T-helper 17 cell (primary cell): ENCODE data around the gene FZD7. TPM values are rescaled to one million over a fixed set of nuclear protein-coding genes. Genes with fewer than 3 reads are reported as not detected.
A peak's percentile ranks its signal among the peaks of the same experiment; 100 is the strongest.

Experiments
- ATAC-seq: fragments of 150-1000 bp; cut with Tn5 transposase; 2 replicates; pipeline ENCODE4 v1.10.0; 2021; ENCODE audit warnings: mild to moderate bottlenecking, moderate library complexity
- DNase-seq, 3 donors: peaks; one replicate each; pipeline versions ENCODE4 v3.0.0 to v3.0.0-alpha.2; 2020 to 2021
- H3K9me3 ChIP-seq: one replicate; pipeline ENCODE4 v1.7.0; 2013; ENCODE audit warnings: low read length, mild to moderate bottlenecking; ENCODE audit not compliant: control insufficient read depth, poor library complexity, severe bottlenecking
- H3K27ac Mint-ChIP-seq: one replicate; pipeline ENCODE4 v1.8.0; 2022; ENCODE audit warnings: mild to moderate bottlenecking, moderate library complexity, mixed read lengths
- H3K27me3 Mint-ChIP-seq: one replicate; pipeline ENCODE4 v1.8.0; 2022; ENCODE audit warnings: mixed read lengths
- H3K36me3 Mint-ChIP-seq: one replicate; pipeline ENCODE4 v1.8.0; 2022; ENCODE audit warnings: low read depth, mixed read lengths
- H3K4me1 Mint-ChIP-seq: one replicate; pipeline ENCODE4 v1.8.0; 2022; ENCODE audit warnings: mild to moderate bottlenecking, mixed read lengths
- H3K4me3 Mint-ChIP-seq: one replicate; pipeline ENCODE4 v1.8.0; 2022; ENCODE audit warnings: mild to moderate bottlenecking, moderate library complexity, mixed read lengths
- total RNA-seq, 4 donors: library from RNA in 2 of 4; stranded (reverse) in 2 of 4; gene quantifications; one replicate each; pipeline ENCODE4 v1.2.3 and lab custom pipeline; 2022 to 2026

Gene FZD7
- total RNA-seq, 2 donors from 2014 or later, result 0.30 to 0.31 TPM

GRCh38 chr2:202035089-202035940 is 1.7 kb downstream of the FZD7 start:
- Mint-ChIP-seq H3K27ac (no peak overlapping the region), H3K36me3 (peaks cover 3% of the 10 kb centered on the region), H3K4me1 (peaks cover 15% of the 10 kb centered on the region), H3K27me3 (peaks cover 29% of the 10 kb centered on the region), H3K4me3 (no peak overlapping the region)
- peak in 2 of 3 donors; percentile 11 to 12 for DNase-seq
- H3K9me3 ChIP-seq, result no peaks in the 10 kb centered on the region
- no peak for ATAC-seq

GRCh38 chr2:202035941-202036372 is 2.3 kb downstream of the FZD7 start:
- no peaks in the 10 kb centered on the region for H3K9me3 ChIP-seq
- Mint-ChIP-seq H3K27me3 (peaks cover 36% of the 10 kb centered on the region), H3K4me3 (no peak overlapping the region), H3K36me3 (peaks cover 3% of the 10 kb centered on the region), H3K27ac (no peak overlapping the region), H3K4me1 (peaks cover 15% of the 10 kb centered on the region)
- no peak for ATAC-seq
- DNase-seq, result no peak

DNA sequence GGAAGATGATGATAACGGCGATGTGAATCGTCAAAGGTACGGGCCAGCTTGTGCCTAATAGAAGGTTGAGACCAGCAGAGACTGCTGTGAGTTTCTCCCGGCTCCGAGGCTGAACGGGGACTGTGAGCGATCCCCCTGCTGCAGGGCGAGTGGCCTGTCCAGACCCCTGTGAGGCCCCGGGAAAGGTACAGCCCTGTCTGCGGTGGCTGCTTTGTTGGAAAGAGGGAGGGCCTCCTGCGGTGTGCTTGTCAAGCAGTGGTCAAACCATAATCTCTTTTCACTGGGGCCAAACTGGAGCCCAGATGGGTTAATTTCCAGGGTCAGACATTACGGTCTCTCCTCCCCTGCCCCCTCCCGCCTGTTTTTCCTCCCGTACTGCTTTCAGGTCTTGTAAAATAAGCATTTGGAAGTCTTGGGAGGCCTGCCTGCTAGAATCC is 3.0 kb downstream of the FZD7 start:
- no peaks in the 10 kb centered on the region for H3K9me3 ChIP-seq
- DNase-seq (no peak), ATAC-seq (no peak)
- H3K4me1 Mint-ChIP-seq, result peaks cover 15% of the 10 kb centered on the region
- no peak overlapping the region for H3K27ac Mint-ChIP-seq
- H3K4me3 Mint-ChIP-seq, result no peak overlapping the region
- H3K36me3 Mint-ChIP-seq, result peaks cover 3% of the 10 kb centered on the region
- peaks cover 42% of the 10 kb centered on the region for H3K27me3 Mint-ChIP-seq

GRCh38 chr2:202037086-202037485 is 3.4 kb downstream of the FZD7 start:
- no peak for ATAC-seq
- peaks cover 14% of the 10 kb centered on the region for H3K4me1 Mint-ChIP-seq
- peaks cover 45% of the 10 kb centered on the region for H3K27me3 Mint-ChIP-seq
- no peaks in the 10 kb centered on the region for H3K9me3 ChIP-seq
- no peak overlapping the region for H3K4me3 Mint-ChIP-seq
- peaks cover 3% of the 10 kb centered on the region for H3K36me3 Mint-ChIP-seq
- no peak overlapping the region for H3K27ac Mint-ChIP-seq
- no peak for DNase-seq

DNA sequence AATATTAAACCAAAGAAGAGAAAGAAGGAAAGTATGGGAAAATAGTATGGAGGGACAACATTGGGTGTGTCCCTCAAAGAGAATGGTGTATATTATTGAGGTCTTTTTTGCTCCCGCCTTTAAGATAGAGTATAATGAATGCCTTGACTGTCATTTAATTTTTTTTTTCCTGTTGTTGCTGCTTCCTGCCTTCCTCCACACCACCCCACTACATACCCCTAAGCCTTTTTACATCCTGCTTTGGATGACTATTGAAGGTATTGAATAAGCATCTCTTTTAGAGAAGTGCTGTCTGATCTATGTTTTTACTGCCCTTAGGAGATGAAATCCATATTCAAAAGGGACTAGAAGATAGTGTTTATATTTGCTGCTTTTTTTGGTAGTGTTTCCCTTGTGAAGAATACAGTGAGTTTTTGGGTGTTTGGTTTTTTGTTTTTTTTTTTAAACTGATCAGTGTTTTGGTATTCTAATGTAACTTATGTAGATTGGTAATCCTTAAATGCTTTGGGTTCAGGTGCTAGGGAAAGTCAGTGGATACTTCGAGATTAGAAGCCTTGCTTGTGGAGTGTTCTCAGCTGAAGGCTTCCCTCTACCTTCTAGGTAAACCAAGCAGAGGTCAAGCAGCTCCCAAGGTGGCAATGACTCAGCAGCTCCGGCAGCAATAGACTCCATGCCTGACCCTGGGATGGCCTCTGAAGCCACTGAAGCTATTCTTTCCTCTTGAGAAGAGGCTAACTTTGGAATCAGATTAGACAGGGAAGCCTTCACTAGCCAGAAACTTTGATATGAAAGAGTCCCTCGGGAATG is 5.0 kb downstream of the FZD7 start:
- H3K27me3 Mint-ChIP-seq, result peaks cover 43% of the 10 kb centered on the region
- peaks cover 3% of the 10 kb centered on the region for H3K36me3 Mint-ChIP-seq
- ATAC-seq (no peak), DNase-seq (no peak)
- H3K9me3 ChIP-seq, result no peaks in the 10 kb centered on the region
- peaks cover 8% of the 10 kb centered on the region for H3K4me1 Mint-ChIP-seq
- no peak overlapping the region for H3K4me3 Mint-ChIP-seq
- no peak overlapping the region for H3K27ac Mint-ChIP-seq

DNA sequence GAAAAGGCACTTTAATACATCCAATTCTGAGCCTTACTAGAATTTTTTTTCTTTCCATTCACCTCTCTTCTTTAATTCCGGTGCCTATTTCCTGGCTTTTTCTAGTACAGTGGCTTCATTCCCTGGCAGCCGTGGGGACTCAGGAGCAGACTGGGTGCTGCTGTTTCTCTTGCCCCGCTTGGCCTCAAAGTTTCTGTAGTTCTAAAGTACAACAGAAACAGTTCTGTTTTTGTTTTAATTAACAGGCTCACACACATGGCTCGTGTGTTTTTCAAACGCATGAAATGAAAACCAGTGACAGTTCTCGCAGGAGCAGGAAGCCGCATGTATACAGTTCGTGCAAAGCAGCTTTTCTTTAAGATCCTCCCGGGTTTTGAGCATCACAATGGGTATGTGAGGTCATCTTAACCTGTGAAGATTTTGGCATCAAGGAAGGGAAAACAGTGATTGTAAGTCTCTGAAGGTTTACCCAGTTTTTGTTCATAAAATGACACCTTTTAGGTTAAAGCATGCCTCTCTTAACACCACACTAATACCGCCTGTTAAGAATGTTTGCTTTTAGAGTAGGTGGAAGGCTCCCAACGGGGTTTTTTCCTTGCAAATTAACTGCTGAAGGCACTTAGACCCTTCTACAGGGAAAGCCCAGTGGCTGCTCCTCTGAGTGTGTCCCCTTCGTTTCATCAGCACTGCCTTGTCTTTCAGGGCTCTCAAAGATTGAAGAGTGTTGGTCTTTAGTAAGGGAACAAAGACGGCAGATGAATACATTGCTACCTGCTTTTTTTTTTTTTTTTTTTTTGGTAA is 5.8 kb downstream of the FZD7 start:
- Mint-ChIP-seq H3K36me3 (peaks cover 3% of the 10 kb centered on the region), H3K4me1 (peaks cover 8% of the 10 kb centered on the region), H3K27ac (no peak overlapping the region), H3K4me3 (no peak overlapping the region), H3K27me3 (peaks cover 46% of the 10 kb centered on the region)
- ATAC-seq (no peak), DNase-seq (no peak)
- no peaks in the 10 kb centered on the region for H3K9me3 ChIP-seq

GRCh38 chr2:202040079-202040844 is 6.6 kb downstream of the FZD7 start:
- H3K9me3 ChIP-seq, result no peaks in the 10 kb centered on the region
- Mint-ChIP-seq H3K27ac (no peak overlapping the region), H3K27me3 (peaks cover 53% of the 10 kb centered on the region), H3K4me3 (no peak overlapping the region), H3K36me3 (peaks cover 3% of the 10 kb centered on the region), H3K4me1 (peaks cover 4% of the 10 kb centered on the region)
- no peak for ATAC-seq
- no peak for DNase-seq

- Mint-ChIP-seq H3K4me1 (peaks cover 4% of the 10 kb centered on the region), H3K27me3 (peaks cover 71% of the 10 kb centered on the region), H3K4me3 (no peak overlapping the region), H3K36me3 (peaks cover 3% of the 10 kb centered on the region), H3K27ac (no peak overlapping the region)
- H3K9me3 ChIP-seq, result no peaks in the 10 kb centered on the region
- DNase-seq (no peak), ATAC-seq (no peak)
Measured at GRCh38 chr2:202042444-202042843, 8.8 kb downstream of the FZD7 start.

DNA sequence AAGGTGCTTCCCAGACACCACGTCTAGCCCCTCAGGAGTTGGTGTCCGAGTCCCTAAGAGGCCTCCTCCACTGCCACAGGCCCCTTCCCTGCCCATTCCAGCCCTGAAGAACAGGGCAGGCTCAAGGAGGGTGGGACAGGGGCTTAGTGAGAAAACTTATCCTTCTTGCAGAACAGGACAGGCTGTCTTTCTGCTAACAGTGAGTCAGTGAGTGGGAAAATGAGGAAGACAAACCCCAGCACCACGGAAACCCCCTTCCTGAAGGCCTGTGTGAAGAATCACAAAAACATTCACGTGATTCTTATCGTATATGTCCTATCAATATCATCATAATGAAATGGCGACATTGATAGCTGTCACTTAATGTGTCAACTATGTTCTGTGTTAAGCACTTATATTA is 9.8 kb downstream of the FZD7 start:
- DNase-seq, result no peak
- Mint-ChIP-seq H3K27me3 (peaks cover 73% of the 10 kb centered on the region), H3K4me1 (peaks cover 4% of the 10 kb centered on the region), H3K36me3 (peaks cover 2% of the 10 kb centered on the region), H3K27ac (no peak overlapping the region), H3K4me3 (no peak overlapping the region)
- no peak for ATAC-seq
- no peaks in the 10 kb centered on the region for H3K9me3 ChIP-seq

- ATAC-seq (no peak), DNase-seq (no peak)
- Mint-ChIP-seq H3K4me1 (no peaks in the 10 kb centered on the region), H3K36me3 (peaks cover 3% of the 10 kb centered on the region), H3K4me3 (no peak overlapping the region), H3K27me3 (peaks cover 69% of the 10 kb centered on the region), H3K27ac (no peak overlapping the region)
- no peaks in the 10 kb centered on the region for H3K9me3 ChIP-seq
Measured at GRCh38 chr2:202044777-202045176, 11.1 kb downstream of the FZD7 start.

GRCh38 chr2:202046572-202046971 is 12.9 kb downstream of the FZD7 start:
- H3K27ac Mint-ChIP-seq, result no peak overlapping the region
- no peak for DNase-seq
- peaks cover 53% of the 10 kb centered on the region for H3K27me3 Mint-ChIP-seq
- ATAC-seq, result no peak
- no peaks in the 10 kb centered on the region for H3K9me3 ChIP-seq
- H3K36me3 Mint-ChIP-seq, result peaks cover 3% of the 10 kb centered on the region
- H3K4me1 Mint-ChIP-seq, result no peaks in the 10 kb centered on the region
- H3K4me3 Mint-ChIP-seq, result no peak overlapping the region

DNA sequence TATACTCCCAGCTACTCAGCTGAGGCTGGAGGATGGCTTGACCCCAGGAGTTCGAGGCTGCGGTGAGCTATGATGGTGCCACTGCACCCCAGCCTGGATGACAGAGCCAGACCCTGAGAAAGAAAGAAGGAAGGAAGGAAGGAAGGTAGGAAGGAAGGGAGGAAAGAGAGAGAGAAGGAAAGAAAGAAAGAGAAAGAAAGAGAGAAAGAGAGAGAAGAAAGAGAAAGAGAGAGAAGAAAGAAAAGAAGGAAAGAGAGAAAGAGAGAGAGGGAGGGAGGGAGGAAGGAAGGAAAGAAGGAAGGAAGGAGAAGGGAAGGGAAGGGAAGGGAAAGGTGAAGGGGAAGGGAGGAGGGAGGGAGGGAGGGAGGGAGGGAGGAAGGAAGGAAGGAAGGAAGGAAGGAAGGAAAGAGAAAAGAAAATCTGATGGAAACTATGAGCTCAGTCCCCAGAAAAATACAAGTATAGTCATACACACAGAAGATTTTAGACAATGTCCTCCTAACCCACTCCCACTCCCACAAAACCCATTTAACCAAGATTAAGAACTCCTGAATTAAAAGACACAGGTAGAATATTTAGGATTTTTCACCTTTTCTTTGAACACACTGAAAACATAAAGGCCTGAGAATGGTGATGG is 15.6 kb downstream of the FZD7 start:
- H3K9me3 ChIP-seq, result no peaks in the 10 kb centered on the region
- Mint-ChIP-seq H3K36me3 (peaks cover 3% of the 10 kb centered on the region), H3K27me3 (peaks cover 59% of the 10 kb centered on the region), H3K4me3 (no peak overlapping the region), H3K4me1 (no peaks in the 10 kb centered on the region), H3K27ac (no peak overlapping the region)
- ATAC-seq (no peak), DNase-seq (no peak)
